Progenitor cell of endocrine pancreas (in vitro differentiated cells): ENCODE measurements around the gene CSGALNACT2. TPM values are rescaled to one million over a fixed set of nuclear protein-coding genes. Genes with fewer than 3 reads are reported as not detected.
A peak's percentile ranks its signal among the peaks of the same experiment; 100 is the strongest.

Experiments used
- DNase-seq: peaks from one replicate; pipeline ENCODE4 v3.0.0; 2021; ENCODE audit warnings: low spot score; ENCODE audit not compliant: unreplicated experiment
- H3K27ac Mint-ChIP-seq: 2 replicates; pipeline ENCODE4 v1.8.0; 2021; ENCODE audit warnings: mild to moderate bottlenecking, moderate library complexity, mixed read lengths
- H3K27me3 Mint-ChIP-seq: 2 replicates; pipeline ENCODE4 v1.8.0; 2021; ENCODE audit warnings: mixed read lengths
- H3K36me3 Mint-ChIP-seq: 2 replicates; pipeline ENCODE4 v1.8.0; 2022; ENCODE audit warnings: mixed read lengths; ENCODE audit not compliant: insufficient read depth
- H3K4me1 Mint-ChIP-seq: 2 replicates; pipeline ENCODE4 v1.8.0; 2021; ENCODE audit warnings: low read depth, mixed read lengths
- H3K4me3 Mint-ChIP-seq: 2 replicates; pipeline ENCODE4 v1.8.0; 2021; ENCODE audit warnings: low read depth, mild to moderate bottlenecking, moderate library complexity, mixed read lengths
- H3K9me3 Mint-ChIP-seq: 2 replicates; pipeline ENCODE4 v1.8.0; 2021; ENCODE audit warnings: low read depth, mixed read lengths
- total RNA-seq: library from RNA; stranded (reverse); gene quantifications from 2 replicates; pipeline ENCODE4 v1.2.1, GENCODE V29; 2021
- TF ChIP-seq, protein P1 (sequence below): fragments of 200-600 bp; sonication (generic); IDR thresholded peaks from one replicate; pipeline ENCODE4 v1.5.0; 2021; ENCODE audit warnings: antibody characterized with exemption, mild to moderate bottlenecking; ENCODE audit not compliant: unreplicated experiment

Gene CSGALNACT2
- total RNA-seq, 1 donor from 2014 or later, result 8.9 TPM

DNA sequence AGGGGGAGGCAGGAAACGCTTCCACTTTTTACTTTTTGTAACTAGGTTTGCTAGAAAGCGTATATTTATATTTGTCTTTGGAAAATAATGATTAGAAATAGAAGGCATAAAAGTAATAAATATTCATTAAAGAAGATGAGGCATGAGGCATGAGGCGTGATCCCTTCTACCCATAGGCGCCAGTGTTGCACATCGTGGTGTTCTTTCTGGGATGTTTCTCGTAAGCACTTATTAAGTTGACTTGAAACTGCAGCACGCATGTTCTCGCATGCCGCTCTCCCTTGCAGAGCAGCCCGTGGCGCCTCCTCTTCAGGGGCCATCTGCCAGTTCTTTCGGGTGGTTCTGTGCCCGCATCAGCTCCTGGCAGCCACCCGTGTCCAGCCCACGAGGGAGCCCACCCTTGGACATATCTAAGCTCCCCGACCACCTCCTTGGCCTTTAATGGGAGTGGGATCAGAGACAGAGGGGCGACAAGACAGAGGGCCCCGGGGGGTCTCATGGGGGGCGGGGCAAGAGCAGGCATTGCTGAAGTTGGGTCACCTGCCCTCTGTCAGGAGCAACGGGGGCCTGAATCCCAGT lies 28.5 kb upstream of the CSGALNACT2 start:
- no peaks in the 10 kb centered on the region for H3K4me1 Mint-ChIP-seq
- DNase-seq, result no peak
- no peaks in the 10 kb centered on the region for H3K9me3 Mint-ChIP-seq
- no peak overlapping the region for H3K4me3 Mint-ChIP-seq
- no peaks in the 10 kb centered on the region for H3K36me3 Mint-ChIP-seq
- TF ChIP-seq, protein P1, sequence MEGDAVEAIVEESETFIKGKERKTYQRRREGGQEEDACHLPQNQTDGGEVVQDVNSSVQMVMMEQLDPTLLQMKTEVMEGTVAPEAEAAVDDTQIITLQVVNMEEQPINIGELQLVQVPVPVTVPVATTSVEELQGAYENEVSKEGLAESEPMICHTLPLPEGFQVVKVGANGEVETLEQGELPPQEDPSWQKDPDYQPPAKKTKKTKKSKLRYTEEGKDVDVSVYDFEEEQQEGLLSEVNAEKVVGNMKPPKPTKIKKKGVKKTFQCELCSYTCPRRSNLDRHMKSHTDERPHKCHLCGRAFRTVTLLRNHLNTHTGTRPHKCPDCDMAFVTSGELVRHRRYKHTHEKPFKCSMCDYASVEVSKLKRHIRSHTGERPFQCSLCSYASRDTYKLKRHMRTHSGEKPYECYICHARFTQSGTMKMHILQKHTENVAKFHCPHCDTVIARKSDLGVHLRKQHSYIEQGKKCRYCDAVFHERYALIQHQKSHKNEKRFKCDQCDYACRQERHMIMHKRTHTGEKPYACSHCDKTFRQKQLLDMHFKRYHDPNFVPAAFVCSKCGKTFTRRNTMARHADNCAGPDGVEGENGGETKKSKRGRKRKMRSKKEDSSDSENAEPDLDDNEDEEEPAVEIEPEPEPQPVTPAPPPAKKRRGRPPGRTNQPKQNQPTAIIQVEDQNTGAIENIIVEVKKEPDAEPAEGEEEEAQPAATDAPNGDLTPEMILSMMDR, result no peak
- peaks cover 9% of the 10 kb centered on the region for H3K27me3 Mint-ChIP-seq
- no peak overlapping the region for H3K27ac Mint-ChIP-seq

DNA sequence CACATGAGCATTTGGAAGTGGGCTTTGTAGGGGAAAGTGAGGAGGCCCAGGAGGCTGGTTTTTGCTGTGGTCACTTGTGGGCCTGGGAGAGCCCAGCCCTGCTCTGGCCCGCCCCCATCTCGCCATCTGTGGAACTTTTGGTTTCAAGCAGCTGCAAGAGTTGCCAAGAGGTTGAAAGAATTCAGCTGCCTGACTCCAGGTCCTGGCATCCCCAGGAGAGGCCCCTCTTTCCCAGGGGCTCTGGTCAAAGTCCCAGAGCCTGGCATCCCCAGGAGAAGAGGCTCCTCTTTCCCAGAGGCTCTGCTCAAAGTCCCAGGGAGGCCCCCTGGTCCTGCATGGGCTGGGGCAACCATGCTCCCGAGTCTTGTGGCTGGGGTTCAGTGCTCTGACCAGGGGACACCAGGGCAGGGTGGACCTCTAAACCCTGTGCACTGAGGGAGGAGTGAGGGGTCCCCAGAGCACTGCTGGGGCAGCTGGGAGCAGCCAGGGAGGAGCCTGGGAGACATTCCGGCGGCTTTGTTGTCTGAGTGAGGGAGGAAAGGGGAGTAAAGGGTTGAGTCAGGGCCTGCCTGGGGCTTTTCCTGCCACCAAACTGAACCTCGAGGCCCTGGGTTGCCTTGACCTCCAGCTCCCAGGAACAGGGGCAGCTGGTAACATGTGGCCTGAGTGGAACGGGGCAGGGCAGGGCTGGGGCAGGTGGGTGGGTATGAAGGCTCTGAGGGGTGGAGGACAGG lies 27.7 kb upstream of the CSGALNACT2 start:
- no peak for DNase-seq
- Mint-ChIP-seq H3K4me3 (no peak overlapping the region), H3K27me3 (peaks cover 5% of the 10 kb centered on the region), H3K4me1 (no peaks in the 10 kb centered on the region), H3K9me3 (no peaks in the 10 kb centered on the region), H3K27ac (peak overlapping the region; percentile 33), H3K36me3 (no peaks in the 10 kb centered on the region)
- TF ChIP-seq, protein P1, result no peak

DNA sequence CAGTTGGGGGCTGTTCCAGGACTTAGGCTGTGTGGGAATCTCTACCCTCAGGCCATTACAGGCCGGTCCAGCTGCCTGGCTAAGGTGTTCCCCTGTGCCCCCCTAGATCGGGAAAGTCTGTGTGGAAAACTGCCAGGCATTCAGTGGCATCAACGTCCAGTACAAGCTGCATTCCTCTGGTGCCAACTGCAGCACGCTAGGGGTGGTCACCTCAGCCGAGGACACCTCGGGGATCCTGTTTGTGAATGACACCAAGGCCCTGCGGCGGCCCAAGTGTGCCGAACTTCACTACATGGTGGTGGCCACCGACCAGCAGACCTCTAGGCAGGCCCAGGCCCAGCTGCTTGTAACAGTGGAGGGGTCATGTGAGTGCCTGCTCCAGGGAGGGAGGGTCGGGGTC lies 27.1 kb upstream of the CSGALNACT2 start:
- Mint-ChIP-seq H3K9me3 (no peaks in the 10 kb centered on the region), H3K4me1 (no peaks in the 10 kb centered on the region)

DNA sequence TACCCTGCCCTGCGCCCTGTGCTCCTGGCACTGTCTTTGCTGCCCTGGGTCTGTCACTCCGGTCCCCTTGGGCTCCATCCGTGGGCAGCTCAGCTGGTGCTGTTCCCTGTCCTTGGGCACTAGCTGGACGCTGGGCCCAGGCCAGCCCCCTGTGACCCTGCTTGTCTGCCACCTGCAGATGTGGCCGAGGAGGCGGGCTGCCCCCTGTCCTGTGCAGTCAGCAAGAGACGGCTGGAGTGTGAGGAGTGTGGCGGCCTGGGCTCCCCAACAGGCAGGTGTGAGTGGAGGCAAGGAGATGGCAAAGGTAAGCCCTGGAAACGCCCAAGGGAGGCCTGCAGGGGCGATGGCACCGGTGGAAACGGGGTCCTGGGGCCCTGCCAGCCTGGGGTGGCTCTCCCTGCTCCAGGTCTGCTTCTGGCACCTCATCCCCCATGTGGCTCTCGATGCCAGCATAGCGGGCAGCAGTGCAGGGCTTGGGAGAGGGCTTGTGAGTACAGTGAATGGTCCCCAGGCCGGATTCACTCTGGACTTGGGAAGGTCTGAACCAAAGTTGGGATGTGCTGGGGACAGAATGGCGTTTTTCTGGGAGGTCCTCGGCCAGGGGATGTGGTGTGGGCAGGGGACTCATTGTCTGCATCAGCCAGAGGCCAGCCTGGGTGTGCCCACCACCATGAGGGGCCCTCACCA lies 26.2 kb upstream of the CSGALNACT2 start:
- H3K9me3 Mint-ChIP-seq, result no peaks in the 10 kb centered on the region
- TF ChIP-seq, protein P1, result no peak
- no peaks in the 10 kb centered on the region for H3K4me1 Mint-ChIP-seq
- DNase-seq, result no peak
- no peak overlapping the region for H3K4me3 Mint-ChIP-seq
- H3K36me3 Mint-ChIP-seq, result no peaks in the 10 kb centered on the region
- H3K27ac Mint-ChIP-seq, result no peak overlapping the region
- peaks cover under 1% of the 10 kb centered on the region for H3K27me3 Mint-ChIP-seq

More for the DNA sequence above, 27.1 kb upstream of the CSGALNACT2 start:
- Mint-ChIP-seq H3K27me3 (peaks cover 5% of the 10 kb centered on the region), H3K36me3 (no peaks in the 10 kb centered on the region), H3K4me3 (no peak overlapping the region), H3K27ac (no peak overlapping the region)
- TF ChIP-seq, protein P1, result no peak
- no peak for DNase-seq

DNA sequence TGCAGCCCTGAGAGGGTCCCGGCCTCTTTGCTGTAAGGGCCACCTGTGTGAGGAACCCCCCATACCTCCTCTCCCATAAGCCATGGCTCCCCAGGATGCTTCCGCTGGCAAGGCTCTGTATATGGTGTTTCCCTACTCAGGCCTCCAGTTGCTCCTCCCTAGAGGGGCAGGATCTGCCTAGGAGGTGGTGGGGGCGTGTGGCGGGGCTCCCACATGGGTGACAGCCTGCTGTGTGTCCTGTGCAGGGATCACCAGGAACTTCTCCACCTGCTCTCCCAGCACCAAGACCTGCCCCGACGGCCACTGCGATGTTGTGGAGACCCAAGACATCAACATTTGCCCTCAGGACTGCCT lies 25.7 kb upstream of the CSGALNACT2 start:
- Mint-ChIP-seq H3K4me1 (no peaks in the 10 kb centered on the region), H3K36me3 (no peaks in the 10 kb centered on the region), H3K27ac (no peak overlapping the region), H3K27me3 (peaks cover 1% of the 10 kb centered on the region), H3K4me3 (no peak overlapping the region), H3K9me3 (no peaks in the 10 kb centered on the region)
- TF ChIP-seq, protein P1, result no peak
- no peak for DNase-seq
